ENCODE measurements around the gene CCBE1.
"Not testable (repeated sequence)": the region's sequence is repeated elsewhere in the genome, so short reads cannot be mapped to it uniquely, and the experiment has no call there.

The CCBE1 gene

GRCh38 chr18:59650266-59650820 is 46.9 kb downstream of the CCBE1 start:
- no peak for DNase-seq

- DNase-seq, result no peak
These were observed 47.6 kb downstream of the CCBE1 start for GRCh38 chr18:59649591-59649990.

DNA sequence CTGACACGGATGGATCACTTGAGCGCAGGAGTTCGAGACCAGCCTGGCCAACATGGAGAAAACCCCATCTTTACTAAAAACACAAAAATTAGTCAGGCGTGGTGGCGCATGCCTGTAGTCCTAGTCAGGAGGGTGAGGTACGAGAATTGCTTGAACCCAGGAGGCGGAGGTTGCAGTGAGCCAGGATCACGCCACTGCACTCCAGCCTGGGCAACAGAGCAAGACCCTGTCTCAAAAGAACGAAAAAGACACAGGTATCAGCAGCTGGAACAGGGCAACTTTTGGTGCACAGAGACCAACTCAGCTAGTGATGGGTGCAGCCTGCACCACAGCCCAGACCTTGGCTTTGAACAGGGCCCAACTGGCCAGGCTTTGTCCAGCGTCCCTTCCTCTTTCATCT is 48.8 kb downstream of the CCBE1 start:
- not testable (repeated sequence) for DNase-seq

DNA sequence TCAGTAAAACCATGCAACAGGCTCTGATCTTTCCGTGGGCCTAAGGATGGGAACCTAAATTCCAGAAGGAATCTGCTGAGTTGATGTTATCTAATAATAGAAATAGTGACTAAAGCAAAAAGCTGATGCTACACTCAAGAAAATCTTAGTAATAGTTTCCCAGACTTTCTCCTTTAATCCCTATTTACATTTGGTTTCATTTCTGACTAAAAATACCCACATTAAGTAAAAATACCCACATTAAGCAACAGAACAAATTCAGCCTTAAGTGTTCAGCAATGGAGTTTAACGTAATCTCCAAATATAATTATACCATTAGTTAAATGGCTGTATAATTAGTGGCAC is 50.3 kb downstream of the CCBE1 start:
- DNase-seq, result no peak

DNA sequence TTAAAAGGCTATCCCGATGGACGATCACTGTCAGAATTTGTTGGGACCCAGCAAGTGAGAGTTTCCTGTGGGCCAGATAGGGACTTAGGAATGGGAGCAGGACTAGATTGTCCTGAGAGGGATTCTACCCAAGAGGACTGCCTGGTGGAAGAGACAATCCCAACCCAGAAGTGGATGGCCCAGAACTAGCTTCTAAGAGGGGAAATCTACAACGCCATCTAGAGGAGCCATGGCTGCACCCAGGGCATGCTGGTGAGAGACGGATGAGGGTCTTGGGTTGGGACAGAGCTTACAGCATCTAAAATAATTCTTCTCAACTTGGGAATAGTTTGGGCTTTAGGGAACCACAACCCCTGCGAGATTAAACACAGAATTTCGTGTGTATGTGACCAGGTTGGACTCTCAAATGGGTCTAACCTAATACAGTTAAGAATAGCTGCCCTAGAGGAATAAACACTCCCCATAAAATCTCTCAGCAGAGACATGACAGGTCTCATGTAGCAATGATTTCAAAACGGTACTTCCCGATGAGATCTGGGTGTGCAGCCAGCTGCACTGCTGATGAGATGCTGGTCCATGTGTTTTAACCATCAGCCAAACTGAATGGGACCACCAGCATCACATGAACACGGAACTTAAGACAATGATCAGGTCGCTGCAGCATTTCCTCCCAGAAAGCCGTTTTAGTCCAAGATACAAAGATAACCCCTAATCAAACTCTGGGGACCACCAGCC is 50.8 kb downstream of the CCBE1 start:
- no peak for DNase-seq

- DNase-seq, result no peak
These were observed 53.5 kb downstream of the CCBE1 start for GRCh38 chr18:59643740-59644139.

GRCh38 chr18:59640721-59641120 is 56.5 kb downstream of the CCBE1 start:
- DNase-seq, result no peak

DNA sequence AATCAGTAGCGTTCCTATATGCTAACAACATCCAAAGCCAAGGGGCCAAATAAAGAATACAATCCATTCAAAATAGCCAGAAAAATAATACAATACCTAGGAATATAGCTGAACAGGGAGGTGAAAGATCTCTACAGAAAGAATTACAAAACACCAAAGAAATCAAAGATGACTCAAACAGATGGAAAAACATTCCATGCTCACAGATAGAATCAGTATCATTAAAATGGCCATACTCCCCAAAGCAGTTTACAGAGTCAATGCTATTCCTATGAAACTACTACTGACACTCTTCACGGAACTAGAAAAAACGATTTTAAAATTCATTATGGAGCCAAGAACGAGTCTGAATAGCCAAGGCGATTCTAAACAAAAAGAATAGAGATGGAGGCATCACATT is 57.4 kb downstream of the CCBE1 start:
- DNase-seq, result no peak

- no peak for DNase-seq
These were observed 58.1 kb downstream of the CCBE1 start for GRCh38 chr18:59639136-59639535.

DNA sequence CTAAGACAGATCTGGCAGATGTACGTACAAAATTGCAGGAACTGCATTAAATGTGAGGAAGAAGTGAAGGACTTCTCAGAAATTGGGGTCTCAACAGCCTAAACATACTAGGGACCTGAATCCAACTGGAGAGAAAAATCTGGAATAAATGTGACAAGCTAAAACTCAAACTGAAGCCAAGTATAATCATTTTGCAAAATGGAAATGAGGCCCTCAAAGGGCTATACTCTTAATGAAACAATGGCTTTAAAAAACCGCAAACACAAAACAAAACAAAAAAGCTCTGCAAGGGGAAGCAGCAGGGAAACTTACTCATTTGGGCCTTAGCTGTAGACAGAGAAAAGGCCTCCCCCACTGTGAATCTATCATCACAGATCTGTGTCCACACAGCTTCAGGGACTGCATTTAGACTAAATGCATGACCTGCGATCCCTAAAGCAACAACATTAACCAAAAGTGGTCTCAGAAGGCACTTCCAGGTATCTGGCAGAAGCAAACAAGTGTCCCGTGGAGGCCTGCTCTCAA is 63.2 kb downstream of the CCBE1 start:
- DNase-seq, result no peak

DNA sequence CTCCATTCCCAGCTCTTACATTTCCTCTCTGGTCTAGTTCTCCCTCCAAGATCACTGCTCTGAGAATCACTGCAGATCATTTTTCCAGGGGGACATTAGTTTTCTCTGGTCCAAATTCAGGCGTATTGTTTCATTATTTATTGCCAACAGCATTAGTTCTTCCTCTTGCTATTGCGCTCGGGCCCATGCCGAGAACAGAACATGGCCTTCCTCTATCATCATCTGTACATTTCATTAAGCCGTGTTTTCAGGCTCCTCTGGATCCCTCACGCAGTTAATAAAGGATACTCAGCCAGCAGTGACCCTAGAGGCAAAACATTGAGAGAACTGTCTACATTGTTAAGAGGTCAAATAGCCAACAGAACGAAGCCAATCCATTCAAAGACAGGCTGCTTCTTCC is 63.9 kb downstream of the CCBE1 start:
- no peak for DNase-seq

DNA sequence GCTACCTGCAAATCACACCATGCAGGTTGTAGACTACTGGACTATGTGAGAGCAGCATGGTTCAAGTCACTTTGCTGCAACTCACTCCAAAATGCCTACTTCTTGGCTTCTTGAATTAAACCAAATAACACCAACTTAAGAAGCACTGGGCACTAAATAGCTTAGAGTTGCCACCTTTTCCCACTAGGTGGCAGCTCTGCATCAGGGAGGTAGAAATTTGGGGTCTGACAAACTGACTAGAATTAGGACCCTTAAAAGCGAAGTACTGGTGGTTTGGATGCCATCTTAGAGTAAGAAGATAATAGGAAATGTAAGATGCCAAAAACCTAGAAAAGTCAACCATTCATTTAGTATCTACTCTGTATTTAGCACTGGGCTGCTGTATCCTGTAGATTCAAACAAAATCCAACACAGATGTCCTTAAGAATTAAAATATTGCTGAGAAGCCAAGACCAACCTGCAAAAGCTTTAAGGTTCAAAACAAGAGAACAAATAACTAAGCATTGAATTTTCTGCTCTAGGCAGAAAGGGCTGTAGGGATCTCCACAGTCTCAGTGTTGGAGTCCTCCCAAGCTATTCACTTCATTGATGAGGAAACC is 65.5 kb downstream of the CCBE1 start:
- DNase-seq, result no peak

DNA sequence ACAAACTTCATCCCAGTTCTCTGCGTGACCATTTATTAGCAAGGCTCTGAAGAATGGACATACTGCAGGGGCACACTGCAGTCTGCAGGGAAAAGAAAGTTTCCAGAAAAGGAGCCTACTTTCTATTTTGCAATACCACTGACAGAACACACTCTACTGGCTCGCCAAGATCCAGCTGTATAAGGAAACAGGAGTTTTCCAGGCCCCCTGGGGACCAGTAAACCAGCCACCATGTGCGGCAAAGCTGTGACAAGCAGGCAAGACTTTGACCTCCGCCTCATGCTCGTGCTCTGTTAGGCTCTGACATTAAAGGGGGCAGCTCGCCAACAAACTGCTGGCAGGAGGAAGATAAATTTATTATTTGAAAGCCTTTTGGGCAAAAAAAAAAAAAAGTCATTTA is 67.3 kb downstream of the CCBE1 start:
- DNase-seq, result no peak

DNA sequence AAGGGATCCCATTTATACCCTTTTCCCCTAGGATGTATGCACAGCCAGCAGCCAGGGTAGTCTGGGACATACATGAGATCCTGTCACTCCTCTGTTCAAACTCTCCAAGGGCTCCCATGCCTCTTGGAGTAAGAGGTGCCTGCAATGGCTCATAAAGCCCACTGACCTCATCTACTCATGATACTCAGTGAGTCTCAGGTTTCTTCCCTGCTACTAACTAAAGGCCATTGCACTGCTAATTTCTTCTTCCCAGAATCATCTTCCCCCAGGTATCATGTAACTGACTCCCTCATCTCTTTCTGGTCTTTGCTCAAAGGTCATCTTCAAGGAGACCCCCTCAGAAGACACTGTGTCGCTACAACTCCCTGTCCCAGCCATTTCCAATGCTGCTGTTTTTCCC is 68.2 kb downstream of the CCBE1 start:
- no peak for DNase-seq

GRCh38 chr18:59627414-59627813 is 69.8 kb downstream of the CCBE1 start:
- DNase-seq, result no peak

GRCh38 chr18:59624369-59624765 is 72.9 kb downstream of the CCBE1 start:
- DNase-seq, result no peak

DNA sequence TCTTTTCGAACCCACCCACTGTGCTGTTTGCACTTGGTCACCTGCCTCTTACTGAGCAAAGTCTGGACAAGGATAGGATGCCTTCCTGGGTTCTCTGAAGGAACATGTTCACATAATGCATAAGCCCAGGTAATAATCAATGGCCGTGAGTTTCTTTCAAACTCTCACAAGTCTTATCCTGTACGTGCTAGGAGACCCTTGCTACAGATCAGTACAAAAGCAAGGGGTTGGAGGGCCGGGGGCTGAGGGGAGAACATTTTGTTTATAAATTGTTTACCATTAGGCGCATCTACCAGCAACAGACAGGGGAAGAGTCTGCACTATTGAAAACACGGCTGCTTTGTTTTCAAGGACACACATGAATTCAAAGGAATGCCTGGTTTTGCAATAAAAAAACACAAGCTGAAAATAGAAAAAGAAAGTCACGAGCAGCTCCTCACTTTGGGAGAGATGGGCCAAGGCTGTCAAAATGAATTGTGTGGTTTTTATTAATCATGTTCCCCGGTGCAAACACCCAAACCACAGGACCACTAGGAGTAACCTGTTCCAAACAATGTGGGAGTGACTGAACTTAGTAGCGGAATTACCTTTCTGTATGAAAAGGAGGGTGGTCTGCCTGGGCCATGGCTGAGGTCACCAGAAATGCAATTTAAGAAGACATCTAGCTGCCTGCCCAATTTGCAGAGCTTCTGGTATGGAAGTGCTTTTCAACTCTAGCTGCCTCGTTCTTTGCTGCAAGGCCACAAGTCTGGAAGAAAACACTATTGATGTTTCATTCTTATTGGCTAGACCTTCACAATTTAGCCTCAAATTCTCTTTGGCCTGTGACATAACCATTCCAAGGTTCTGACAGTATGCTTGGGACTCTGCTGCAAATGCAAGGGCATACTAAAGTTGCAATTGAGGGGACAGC is 73.5 kb downstream of the CCBE1 start:
- no peak for DNase-seq

GRCh38 chr18:59621027-59621426 is 76.2 kb downstream of the CCBE1 start:
- no peak for DNase-seq

- no peak for DNase-seq
These were observed 76.8 kb downstream of the CCBE1 start for GRCh38 chr18:59620381-59620780.

DNA sequence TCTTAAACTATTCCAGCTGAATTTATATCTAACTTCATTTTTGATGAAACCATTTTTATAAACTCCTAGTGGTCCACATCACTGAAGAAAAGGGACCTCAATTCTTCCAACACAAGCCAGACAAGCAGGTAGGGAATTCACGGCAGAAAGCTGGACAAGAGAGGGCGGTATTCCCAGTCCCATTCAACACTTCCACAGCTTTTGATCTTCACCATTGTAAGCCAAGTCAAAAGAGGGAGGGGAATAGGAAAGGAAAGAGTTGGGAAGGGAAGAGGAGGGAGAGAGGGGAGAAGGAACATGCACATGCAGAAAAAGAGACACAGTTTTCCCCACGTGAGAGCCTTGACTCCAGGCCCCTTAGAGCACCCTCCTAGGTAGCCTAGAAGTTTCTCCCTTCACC is 77.4 kb downstream of the CCBE1 start:
- DNase-seq, result no peak

GRCh38 chr18:59617468-59617932 is 79.7 kb downstream of the CCBE1 start:
- no peak for DNase-seq

DNA sequence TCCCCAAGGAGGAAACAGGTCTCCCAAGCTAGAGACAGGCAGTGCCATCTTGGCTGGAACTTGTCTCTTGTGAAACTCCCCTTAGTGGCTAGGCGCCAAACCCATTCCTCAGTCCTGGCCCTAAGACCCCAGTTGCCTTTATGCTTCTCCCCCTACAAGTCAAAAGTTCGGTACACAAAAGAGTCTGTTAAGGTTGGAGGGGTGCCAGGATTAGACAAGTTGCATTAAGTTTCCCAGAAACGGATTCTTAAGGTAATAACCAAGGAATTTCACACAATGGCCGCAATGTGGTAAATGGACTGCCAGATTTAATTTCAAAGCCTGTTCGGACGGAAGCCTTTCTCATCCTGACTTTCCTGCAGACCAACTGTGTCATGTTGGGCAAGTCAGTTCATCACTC is 80.7 kb downstream of the CCBE1 start:
- DNase-seq, result no peak

DNA sequence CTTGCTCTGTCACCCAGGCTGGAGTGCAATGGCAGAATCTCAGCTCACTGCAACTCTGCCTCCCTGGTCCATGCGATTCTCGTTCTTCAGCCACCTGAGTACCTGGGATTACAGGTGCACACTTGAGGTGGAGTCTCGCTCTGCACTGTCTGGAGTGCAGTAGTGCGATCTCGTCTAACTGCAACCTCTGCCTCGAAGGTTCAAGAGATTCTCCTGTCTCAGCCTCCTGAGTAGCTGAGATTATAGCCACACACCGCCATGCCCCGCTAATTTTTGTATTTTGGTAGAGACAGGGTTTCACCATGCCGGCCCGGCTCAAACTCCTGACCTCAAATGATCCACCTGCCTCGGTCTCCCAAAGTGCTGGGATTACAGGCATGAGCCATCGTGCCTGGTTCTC is 83.3 kb downstream of the CCBE1 start:
- DNase-seq, result no peak
